CD4-positive, alpha-beta memory T cell (primary cell): Measurements from ENCODE around the gene IRF6. TPM values are rescaled to one million over a fixed set of nuclear protein-coding genes. Genes with fewer than 3 reads are reported as not detected.

Source experiments
- CTCF ChIA-PET: fragments of 350-600 bp; sonication (Branson Sonifier 250); formaldehyde crosslinking; loops from one replicate; lab custom pipeline; 2021; ENCODE audit warnings: inconsistent platforms; ENCODE audit not compliant: partially characterized antibody; lab: Charles Lee
- POLR2A ChIA-PET: fragments of 350-600 bp; sonication (Branson Sonifier 250); formaldehyde crosslinking; loops from one replicate; lab custom pipeline; 2021; ENCODE audit not compliant: partially characterized antibody; lab: Charles Lee
- DNase-seq, 5 donors: peaks; one replicate each; pipeline versions ENCODE4 v3.0.0 to v3.0.0-alpha.2; 2020 to 2022; ENCODE audit warnings: mixed read lengths in 1 of 5
- H3K27ac ChIP-seq: one replicate; pipeline ENCODE4 v1.7.0; 2013; ENCODE audit warnings: low read depth, low read length
- H3K27me3 ChIP-seq: 2 replicates; pipeline ENCODE4 v1.7.0; 2013; ENCODE audit warnings: mild to moderate bottlenecking, low read length, moderate library complexity; ENCODE audit not compliant: insufficient read depth
- H3K36me3 ChIP-seq: 2 replicates; pipeline ENCODE4 v1.7.0; 2013; ENCODE audit warnings: mild to moderate bottlenecking, low read length, moderate library complexity; ENCODE audit not compliant: insufficient read depth
- H3K4me1 ChIP-seq: 2 replicates; pipeline ENCODE4 v1.7.0; 2013; ENCODE audit warnings: mild to moderate bottlenecking, low read length, moderate library complexity; ENCODE audit not compliant: insufficient read depth
- H3K4me3 ChIP-seq, 2 donors: one replicate each; pipeline ENCODE4 v1.7.0; 2013; ENCODE audit warnings: low read length in 2 of 2, mild to moderate bottlenecking in 1 of 2
- H3K9me3 ChIP-seq, 2 donors: one replicate each; pipeline ENCODE4 v1.7.0; 2013; ENCODE audit warnings: low read length in 2 of 2, control low read depth in 1 of 2; ENCODE audit not compliant: control insufficient read depth in 1 of 2
- H3K27ac Mint-ChIP-seq, 7 donors: one replicate each; pipeline ENCODE4 v1.8.0; 2020 to 2021; ENCODE audit warnings: mixed read lengths in 7 of 7, mild to moderate bottlenecking in 6 of 7, inconsistent platforms in 3 of 7, moderate library complexity in 3 of 7
- H3K27me3 Mint-ChIP-seq, 2 donors: one replicate each; pipeline ENCODE4 v1.8.0; 2020 to 2021; ENCODE audit warnings: mixed read lengths in 2 of 2
- H3K36me3 Mint-ChIP-seq, 2 donors: one replicate each; pipeline ENCODE4 v1.8.0; 2020 to 2021; ENCODE audit warnings: mixed read lengths in 2 of 2, inconsistent platforms in 1 of 2, mild to moderate bottlenecking in 1 of 2
- H3K4me1 Mint-ChIP-seq, 4 donors: one replicate each; pipeline ENCODE4 v1.8.0; 2020 to 2021; ENCODE audit warnings: mixed read lengths in 4 of 4, mild to moderate bottlenecking in 1 of 4
- H3K4me3 Mint-ChIP-seq, 8 donors: one replicate each; pipeline ENCODE4 v1.8.0; 2020 to 2021; ENCODE audit warnings: mixed read lengths in 8 of 8, mild to moderate bottlenecking in 7 of 8, moderate library complexity in 6 of 8, inconsistent platforms in 3 of 8
- H3K9me3 Mint-ChIP-seq, 8 donors: one replicate each; pipeline ENCODE4 v1.8.0; 2020 to 2021; ENCODE audit warnings: mixed read lengths in 8 of 8, mild to moderate bottlenecking in 5 of 8, inconsistent platforms in 3 of 8, moderate library complexity in 1 of 8
- intact Hi-C: fragments of 100-400 bp; cut with micrococcal nuclease; formaldehyde crosslinking; loops from one replicate; pipeline ENCODE4 v1.15.1; 2023
- polyA plus RNA-seq, 2 donors: library from polyadenylated mRNA; unstranded; fragments of 300-500 nt; fragmentation: Illumina TruSeq; gene quantifications; one replicate each; pipeline ENCODE4 v1.2.3, GENCODE V29; 2021
- total RNA-seq, 2 experiments: library from RNA; stranded (reverse); gene quantifications; one replicate each; pipeline ENCODE4 v1.2.3, GENCODE V29; 2021

IRF6 gene
- total and polyA plus RNA-seq, 4 experiments from 2014 or later = 0.15 to 0.50 (median 0.42) TPM; not detected in 1

GRCh38 chr1:209785592-209785991, 20.4 kb downstream of the IRF6 start:
- no peaks in the 10 kb centered on the region for H3K27me3 ChIP-seq
- intact Hi-C loops = no loop called here
- DNase-seq = no peak
- H3K9me3 Mint-ChIP-seq = peaks cover 0 to 4% (median 0%) of the 10 kb centered on the region in 8 donors
- H3K4me1 ChIP-seq = peaks cover 21% of the 10 kb centered on the region
- peaks cover 15 to 31% (median 30%) of the 10 kb centered on the region in 4 donors for H3K4me1 Mint-ChIP-seq
- H3K4me3 Mint-ChIP-seq = no peak overlapping the region
- peaks cover 0 to 3% of the 10 kb centered on the region in 2 donors for H3K27me3 Mint-ChIP-seq
- H3K27ac ChIP-seq = peak overlapping the region; percentile 67
- CTCF ChIA-PET = interaction anchor here (1.4 to 6.9 kb wide), 5 partner anchors 13 to 40 kb away, joined by 4 to 65 read pairs (median 13); partner anchors contain the start of genes TRAF3IP3 and UTP25
- H3K4me3 ChIP-seq = no peak overlapping the region
- peak overlapping the region; percentile 95 to 100 (median 99) for H3K27ac Mint-ChIP-seq
- H3K9me3 ChIP-seq = no peaks in the 10 kb centered on the region
- peaks cover 16% of the 10 kb centered on the region for H3K36me3 ChIP-seq
- H3K36me3 Mint-ChIP-seq = peaks cover 9 to 25% of the 10 kb centered on the region in 2 donors
- POLR2A ChIA-PET = interaction anchor here (1.5 to 31.0 kb wide), 3 partner anchors 20 to 37 kb away, joined by 3 to 1778 read pairs (median 16); partner anchors contain the start of genes IRF6 and TRAF3IP3

GRCh38 chr1:209784265-209785169, 21.4 kb downstream of the IRF6 start, which contains the start of gene C1orf74:
TSS of gene C1orf74 (minus strand) at chr1:209784559. CDS start at chr1:209783634, 925 bp downstream.
- H3K4me3 ChIP-seq = peak within 1 kb of the TSS; percentile 49 to 72
- peaks cover 26% of the 10 kb centered on the region for H3K36me3 ChIP-seq
- CTCF ChIA-PET = interaction anchor here (1.1 to 6.9 kb wide), 6 partner anchors 12 to 41 kb away, joined by 4 to 65 read pairs (median 16); partner anchors contain the start of genes TRAF3IP3 and UTP25
- Mint-ChIP-seq H3K9me3 (peaks cover 0 to 4% (median 0%) of the 10 kb centered on the region in 8 donors), H3K4me1 (peaks cover 15 to 35% (median 33%) of the 10 kb centered on the region in 4 donors), H3K27ac (peak within 1 kb of the TSS; percentile 95 to 100 (median 99)), H3K4me3 (peak within 1 kb of the TSS; percentile 92 to 99 (median 96)), H3K27me3 (peaks cover 0 to 3% of the 10 kb centered on the region in 2 donors), H3K36me3 (peaks cover 15 to 35% of the 10 kb centered on the region in 2 donors)
- POLR2A ChIA-PET = interaction anchor here (0.6 to 31.0 kb wide), 9 partner anchors 9 to 1540 kb away, joined by 3 to 1778 read pairs (median 5); partner anchors contain the start of genes IRF6, PLXNA2, TRAF3IP3 and UTP25
- H3K27ac ChIP-seq = peak within 1 kb of the TSS; percentile 67
- H3K4me1 ChIP-seq = peaks cover 21% of the 10 kb centered on the region
- intact Hi-C loops = loop anchor here (1.0 to 5.0 kb wide), 4 partner anchors 16 to 43 kb away; partner anchors contain the start of genes TRAF3IP3 and UTP25
- no peaks in the 10 kb centered on the region for H3K9me3 ChIP-seq
- peak; percentile 97 to 99 (median 98) for DNase-seq
- H3K27me3 ChIP-seq = no peaks in the 10 kb centered on the region

- intact Hi-C loops = loop anchor here (5.0 kb wide), 1 partner anchor 36 kb away; no protein-coding TSS in a partner anchor
- POLR2A ChIA-PET = interaction anchor here (1.4 to 31.0 kb wide), 5 partner anchors 10 to 98 kb away, joined by 3 to 1778 read pairs (median 7); partner anchors contain the start of gene TRAF3IP3
- no peak for DNase-seq
- peaks cover 17 to 43% (median 37%) of the 10 kb centered on the region in 4 donors for H3K4me1 Mint-ChIP-seq
- no peaks in the 10 kb centered on the region for H3K27me3 ChIP-seq
- peak overlapping the region; percentile 67 for H3K27ac ChIP-seq
- peaks cover 0 to 3% of the 10 kb centered on the region in 2 donors for H3K27me3 Mint-ChIP-seq
- CTCF ChIA-PET = interaction anchor here (1.2 to 6.9 kb wide), 6 partner anchors 11 to 42 kb away, joined by 3 to 65 read pairs (median 16); partner anchors contain the start of genes TRAF3IP3 and UTP25
- no peaks in the 10 kb centered on the region for H3K9me3 ChIP-seq
- H3K36me3 ChIP-seq = peaks cover 37% of the 10 kb centered on the region
- peak overlapping the region; percentile 95 to 100 (median 99) for H3K27ac Mint-ChIP-seq
- peak overlapping the region in 6 of 8 donors; percentile 92 to 99 (median 96) for H3K4me3 Mint-ChIP-seq
- peaks cover 0 to 4% (median 0%) of the 10 kb centered on the region in 8 donors for H3K9me3 Mint-ChIP-seq
- peaks cover 21% of the 10 kb centered on the region for H3K4me1 ChIP-seq
- peaks cover 26 to 46% of the 10 kb centered on the region in 2 donors for H3K36me3 Mint-ChIP-seq
- H3K4me3 ChIP-seq = no peak overlapping the region
These were observed 22.6 kb downstream of the IRF6 start for GRCh38 chr1:209783386-209783785.

- H3K36me3 Mint-ChIP-seq = peaks cover 53 to 61% of the 10 kb centered on the region in 2 donors
- intact Hi-C loops = loop anchor here (5.0 kb wide), 1 partner anchor 33 kb away; no protein-coding TSS in a partner anchor
- H3K27ac Mint-ChIP-seq = peak overlapping the region in 5 of 7 donors; percentile 17 to 81 (median 60)
- no peak overlapping the region for H3K4me3 Mint-ChIP-seq
- peaks cover 0 to 3% of the 10 kb centered on the region in 2 donors for H3K27me3 Mint-ChIP-seq
- H3K27ac ChIP-seq = no peak overlapping the region
- no peaks in the 10 kb centered on the region for H3K9me3 ChIP-seq
- peaks cover 68% of the 10 kb centered on the region for H3K36me3 ChIP-seq
- ChIA-PET CTCF (interaction anchor here (1.7 to 6.0 kb wide), 2 partner anchors 11 to 44 kb away, joined by 5 to 28 read pairs; no protein-coding TSS in a partner anchor), POLR2A (interaction anchor here (1.7 to 31.0 kb wide), 2 partner anchors 21 to 43 kb away, joined by 5 to 1778 read pairs; partner anchors contain the start of gene TRAF3IP3)
- peaks cover 42% of the 10 kb centered on the region for H3K4me1 ChIP-seq
- no peak for DNase-seq
- peaks cover 24 to 60% (median 45%) of the 10 kb centered on the region in 4 donors for H3K4me1 Mint-ChIP-seq
- no peak overlapping the region for H3K4me3 ChIP-seq
- no peaks in the 10 kb centered on the region for H3K27me3 ChIP-seq
- peaks cover 0 to 4% (median 0%) of the 10 kb centered on the region in 8 donors for H3K9me3 Mint-ChIP-seq
These were observed 25.7 kb downstream of the IRF6 start for GRCh38 chr1:209780268-209780667.

- intact Hi-C loops = no loop called here
- CTCF ChIA-PET = interaction anchor here (0.9 to 1.2 kb wide), 2 partner anchors 30 to 32 kb away, joined by 3 to 4 read pairs; no protein-coding TSS in a partner anchor
- no peak for DNase-seq
- Histone ChIP-seq H3K36me3 (peaks cover 90% of the 10 kb centered on the region), H3K9me3 (no peaks in the 10 kb centered on the region), H3K27me3 (no peaks in the 10 kb centered on the region), H3K27ac (no peak overlapping the region), H3K4me3 (no peak overlapping the region), H3K4me1 (peaks cover 46% of the 10 kb centered on the region)
- Mint-ChIP-seq H3K27me3 (no peaks in the 10 kb centered on the region), H3K36me3 (peaks cover 53 to 65% of the 10 kb centered on the region in 2 donors), H3K27ac (peak overlapping the region in 2 of 7 donors; percentile 70 to 86), H3K4me3 (no peak overlapping the region), H3K4me1 (peaks cover 18 to 38% (median 30%) of the 10 kb centered on the region in 4 donors), H3K9me3 (no peaks in the 10 kb centered on the region)
- POLR2A ChIA-PET = interaction anchor here (31.0 kb wide), 1 partner anchor 19 kb away, joined by 1778 read pairs; the partner anchor contains the start of gene TRAF3IP3
These were observed 27.8 kb downstream of the IRF6 start for GRCh38 chr1:209778102-209778501.

- Histone ChIP-seq H3K27me3 (no peaks in the 10 kb centered on the region), H3K27ac (no peak overlapping the region), H3K4me1 (peaks cover 50% of the 10 kb centered on the region), H3K9me3 (no peaks in the 10 kb centered on the region), H3K4me3 (no peak overlapping the region), H3K36me3 (peaks cover 90% of the 10 kb centered on the region)
- peaks cover 18 to 34% (median 26%) of the 10 kb centered on the region in 4 donors for H3K4me1 Mint-ChIP-seq
- H3K9me3 Mint-ChIP-seq = no peaks in the 10 kb centered on the region
- CTCF ChIA-PET = interaction anchor here (1.2 kb wide), 1 partner anchor 30 kb away, joined by 4 read pairs; no protein-coding TSS in a partner anchor
- POLR2A ChIA-PET = interaction anchor here (31.0 kb wide), 1 partner anchor 19 kb away, joined by 1778 read pairs; the partner anchor contains the start of gene TRAF3IP3
- H3K36me3 Mint-ChIP-seq = peaks cover 49 to 65% of the 10 kb centered on the region in 2 donors
- H3K27me3 Mint-ChIP-seq = no peaks in the 10 kb centered on the region
- DNase-seq = no peak
- H3K27ac Mint-ChIP-seq = peak overlapping the region in 6 of 7 donors; percentile 51 to 86 (median 71)
- H3K4me3 Mint-ChIP-seq = no peak overlapping the region
- intact Hi-C loops = no loop called here
These were observed 28.4 kb downstream of the IRF6 start for GRCh38 chr1:209777587-209777986.
